Dermis blood vessel endothelial cell (primary cell): ENCODE measurements around the gene UNC45B. TPM values are rescaled to one million over a fixed set of nuclear protein-coding genes. Genes with fewer than 3 reads are reported as not detected.
"Not testable (repeated sequence)": the region's sequence is repeated elsewhere in the genome, so short reads cannot be mapped to it uniquely, and the experiment has no call there.

Experiments
- DNase-seq: peaks from one replicate; pipeline ENCODE4 v3.0.0; 2010
- total RNA-seq: library from RNA; depleted of rRNA; stranded (reverse); fragments of >200 nt; gene quantifications from 2 replicates; pipeline ENCODE4 v1.2.3, GENCODE V29; 2014

Gene UNC45B
- total RNA-seq, 1 donor from 2014 or later = not detected

- peak; percentile 89 for DNase-seq
Measured at GRCh38 chr17:35141681-35142466, 5.7 kb upstream of the UNC45B start, which contains the start of gene NLE1. Gene NLE1 (minus strand): TSS chr17:35142303. CDS start chr17:35142275, 28 bp downstream.

DNA sequence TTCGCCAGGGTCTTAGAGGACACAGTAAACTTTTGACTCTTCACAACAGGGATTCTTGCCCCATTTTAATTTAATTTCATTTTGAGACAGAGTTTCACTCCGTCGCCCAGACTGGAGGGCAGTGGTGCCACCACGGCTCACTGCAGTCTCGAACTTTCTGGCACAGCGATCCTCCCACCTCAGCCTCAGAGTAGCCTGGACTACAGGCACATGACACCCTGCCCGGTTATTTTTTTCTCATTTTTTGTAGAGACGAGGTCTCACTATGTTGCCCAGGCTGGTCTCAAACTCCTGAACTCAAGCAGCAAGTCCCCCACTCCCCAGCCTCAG, 5.2 kb upstream of the UNC45B start:
- DNase-seq = no peak

- DNase-seq = no peak
Measured at GRCh38 chr17:35144840-35145239, 2.8 kb upstream of the UNC45B start.

- no peak for DNase-seq
Measured at GRCh38 chr17:35146214-35146833, 1.3 kb upstream of the UNC45B start.

DNA sequence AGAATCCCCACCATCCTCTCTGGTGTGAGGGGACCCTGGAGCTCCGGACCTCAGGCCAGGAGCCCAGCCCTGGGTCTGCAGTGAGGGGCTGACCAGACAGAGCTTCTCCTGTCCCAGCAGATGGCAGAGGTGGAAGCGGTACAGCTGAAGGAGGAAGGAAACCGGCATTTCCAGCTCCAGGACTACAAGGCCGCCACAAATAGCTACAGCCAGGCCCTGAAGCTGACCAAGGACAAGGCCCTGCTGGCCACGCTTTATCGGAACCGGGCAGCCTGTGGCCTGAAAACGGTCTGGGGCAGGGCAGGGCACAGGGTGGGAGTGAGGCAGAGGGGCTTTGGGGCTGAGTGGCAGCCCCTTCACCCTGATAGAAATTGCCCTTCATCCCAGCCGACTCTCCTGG, 527 bp downstream of the UNC45B start:
- peak; percentile 20 for DNase-seq

DNA sequence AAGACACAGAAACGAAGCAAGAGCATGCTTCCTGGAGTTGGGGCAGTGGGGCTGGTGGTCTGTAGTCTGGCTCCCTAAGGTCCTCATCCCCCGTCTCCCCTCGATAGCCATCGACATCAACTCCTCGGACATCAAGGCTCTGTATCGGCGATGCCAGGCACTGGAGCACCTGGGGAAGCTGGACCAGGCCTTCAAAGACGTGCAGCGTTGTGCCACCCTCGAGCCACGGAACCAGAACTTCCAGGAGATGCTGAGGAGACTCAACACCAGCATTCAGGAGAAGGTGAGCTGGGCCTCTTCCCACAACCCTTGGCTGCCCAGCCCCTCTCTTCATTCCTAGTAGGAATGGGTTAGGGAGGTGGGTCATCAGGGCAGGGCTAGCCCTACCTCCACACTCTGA, 2.3 kb downstream of the UNC45B start:
- no peak for DNase-seq

DNA sequence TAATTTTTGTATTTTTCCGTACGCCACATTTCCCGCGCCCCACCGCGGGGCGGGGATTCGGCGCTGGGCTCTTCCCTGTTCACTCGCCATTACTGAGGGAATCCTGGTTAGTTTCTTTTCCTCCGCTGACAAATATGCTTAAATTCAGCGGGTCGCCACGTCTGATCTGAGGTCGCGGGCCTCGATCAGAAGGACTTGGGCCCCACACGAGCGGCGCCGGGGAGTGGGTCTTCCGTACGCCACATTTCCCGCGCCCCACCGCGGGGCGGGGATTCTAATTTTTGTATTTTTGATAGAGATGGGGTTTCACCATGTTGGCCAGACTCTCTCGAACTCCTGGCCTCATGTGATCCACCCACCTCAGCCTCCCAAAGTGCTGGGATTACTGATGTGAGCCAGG, 3.5 kb downstream of the UNC45B start:
- DNase-seq = not testable (repeated sequence)

- no peak for DNase-seq
Measured at GRCh38 chr17:35152421-35153140, 5.0 kb downstream of the UNC45B start.

DNA sequence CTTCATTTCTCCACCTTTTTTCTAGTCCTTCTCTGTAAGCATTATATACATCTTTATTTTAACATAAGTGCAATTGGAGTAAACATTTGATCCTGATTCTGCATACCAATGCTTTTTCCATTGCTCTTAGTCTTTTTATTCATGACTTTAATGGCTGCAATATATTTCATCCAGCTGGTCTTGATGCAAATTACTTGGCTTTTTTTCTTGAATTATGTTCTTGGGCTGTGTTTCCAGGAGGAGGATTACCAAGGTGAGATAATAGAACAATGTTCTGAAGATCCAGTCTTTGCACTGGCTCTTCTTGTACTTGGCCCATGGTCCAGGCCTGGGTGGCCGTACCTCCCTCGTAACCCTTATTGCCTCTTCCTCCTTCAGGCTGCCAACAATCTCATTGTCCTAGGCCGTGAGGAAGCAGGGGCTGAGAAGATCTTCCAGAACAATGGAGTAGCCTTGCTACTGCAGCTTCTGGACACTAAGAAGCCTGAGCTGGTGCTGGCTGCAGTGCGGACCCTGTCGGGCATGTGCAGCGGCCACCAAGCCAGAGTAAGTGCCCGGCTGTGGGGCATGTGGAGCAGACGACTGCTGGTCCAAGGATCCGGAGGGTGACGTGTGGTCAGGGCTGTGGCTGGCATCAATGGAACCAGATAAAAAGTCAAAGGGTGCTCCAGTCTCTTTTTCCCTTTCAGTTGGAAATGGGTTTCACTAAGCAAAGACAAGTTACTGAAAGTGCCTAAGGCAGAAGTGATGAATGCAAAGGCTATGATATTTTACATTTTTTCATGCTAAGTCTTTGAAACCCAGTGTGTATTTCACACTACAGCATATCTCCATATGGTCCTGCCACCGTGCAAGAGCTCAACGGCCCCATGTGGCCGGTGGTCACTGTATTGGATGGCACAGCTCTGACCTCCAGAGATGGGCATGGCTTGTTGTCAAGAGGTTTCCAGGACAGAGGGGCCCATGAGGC, 6.9 kb downstream of the UNC45B start:
- DNase-seq = no peak

DNA sequence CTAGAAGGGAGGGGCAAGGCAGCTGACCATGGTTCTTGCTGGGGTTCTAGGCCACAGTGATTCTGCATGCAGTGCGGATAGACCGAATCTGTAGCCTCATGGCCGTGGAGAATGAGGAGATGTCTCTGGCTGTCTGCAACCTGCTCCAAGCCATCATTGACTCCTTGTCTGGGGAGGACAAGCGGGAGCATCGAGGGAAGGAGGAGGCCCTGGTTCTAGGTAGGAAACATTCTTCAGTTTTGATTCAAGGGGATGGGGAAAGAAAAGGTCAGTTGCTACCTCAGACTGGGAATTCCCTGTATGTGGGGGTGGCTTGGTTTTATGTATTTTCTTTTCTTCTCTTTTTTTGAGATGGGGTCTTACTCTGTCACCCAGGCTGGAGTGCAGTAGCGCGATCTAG, 7.6 kb downstream of the UNC45B start:
- no peak for DNase-seq

DNA sequence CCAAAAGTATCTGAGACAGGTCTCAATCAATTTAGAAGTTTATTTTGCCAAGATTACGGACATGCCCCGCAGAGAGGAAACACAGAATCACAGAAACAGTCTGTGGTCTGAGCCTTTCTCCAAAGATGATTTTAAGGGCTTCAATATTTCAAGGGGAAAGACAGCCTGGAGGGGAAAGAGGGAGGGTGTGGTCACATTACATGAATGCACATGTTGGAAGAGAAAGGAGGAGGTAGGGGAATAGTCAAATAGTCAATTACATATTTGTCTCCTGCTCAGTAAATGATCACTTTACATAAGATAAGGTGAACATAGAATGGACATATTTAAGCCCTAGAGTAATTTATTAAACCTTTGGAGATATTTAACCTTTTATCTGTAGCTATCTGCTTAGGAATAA, 12.3 kb downstream of the UNC45B start:
- no peak for DNase-seq

DNA sequence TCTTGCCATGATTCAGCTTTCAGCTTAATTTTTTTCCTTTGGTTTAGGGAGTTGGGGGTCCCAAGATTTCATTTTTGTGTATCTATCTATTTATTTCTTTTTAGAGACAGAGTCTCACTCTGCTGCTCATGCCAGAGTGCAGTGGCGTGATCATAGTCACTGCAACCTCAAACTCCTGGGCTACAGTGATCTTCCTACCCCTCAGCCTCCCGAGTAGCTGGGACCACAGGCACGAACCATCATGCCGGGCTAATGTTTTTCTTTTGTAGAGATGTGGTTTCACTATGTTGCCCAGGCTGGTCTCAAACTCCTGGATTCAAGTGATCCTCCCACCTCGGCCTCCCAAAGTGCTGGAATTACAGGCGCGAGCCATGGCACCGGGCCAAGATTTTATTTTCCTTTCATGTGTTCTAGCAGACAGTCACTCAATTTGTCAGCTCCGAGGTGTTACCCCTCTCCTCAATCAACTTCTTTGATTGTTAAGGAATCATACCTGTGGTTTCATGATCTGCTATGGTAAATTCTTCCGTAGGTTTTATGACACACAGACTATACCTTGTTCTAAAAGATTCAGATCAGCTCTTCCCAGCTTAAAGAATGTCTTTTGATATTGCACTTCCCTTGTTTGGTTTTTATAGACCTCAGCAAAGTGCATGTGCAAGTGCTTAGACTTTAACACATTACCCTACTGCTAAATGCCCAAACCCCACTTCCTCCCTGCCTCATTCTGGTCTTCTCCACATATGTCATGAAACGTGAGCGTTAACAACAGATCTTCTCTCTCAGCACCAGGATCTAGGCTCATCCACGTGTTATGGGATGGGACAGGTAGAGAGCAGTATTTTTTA, 13.0 kb downstream of the UNC45B start:
- DNase-seq = no peak

DNA sequence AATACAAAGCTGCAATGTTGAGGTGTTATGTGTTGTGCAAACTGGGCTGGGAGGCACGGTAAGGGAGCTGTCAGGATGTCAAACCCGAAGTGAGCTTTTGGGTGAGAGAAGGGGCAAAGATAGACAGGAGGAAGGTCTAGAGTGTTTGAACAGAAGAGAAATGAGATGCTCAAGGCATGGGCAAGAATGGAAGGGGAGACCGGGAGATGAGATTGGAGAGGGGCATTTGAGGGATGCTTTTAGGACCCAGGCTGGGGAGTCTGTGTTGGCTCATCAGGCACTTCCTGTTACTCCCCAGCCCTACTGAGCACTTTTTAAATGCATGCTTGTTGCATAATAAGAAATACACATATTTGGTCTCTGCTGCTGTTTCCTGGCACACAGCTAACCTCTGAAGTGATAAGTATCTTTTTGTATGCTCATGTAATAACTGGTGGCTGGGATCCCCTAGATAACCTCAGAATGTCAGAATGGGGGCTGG, 13.7 kb downstream of the UNC45B start:
- DNase-seq = no peak

DNA sequence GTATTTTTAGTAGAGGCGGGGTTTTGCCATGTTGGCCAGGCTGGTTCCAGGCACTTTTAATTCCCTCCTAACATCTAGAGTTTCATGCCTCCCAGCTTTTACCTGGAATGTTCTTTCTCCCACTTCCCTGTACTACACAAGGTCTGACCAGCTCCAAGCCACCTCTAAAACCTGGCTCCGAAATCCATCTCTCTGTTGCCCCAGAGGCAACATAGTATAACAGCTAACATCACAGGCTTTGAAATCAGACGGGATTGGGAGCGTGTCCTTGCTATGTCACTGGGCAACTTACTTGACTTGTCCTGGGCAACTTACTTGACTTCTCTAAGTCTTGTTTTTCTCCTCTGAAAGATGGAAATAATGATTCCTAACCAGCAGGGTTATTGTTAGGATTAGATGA, 15.1 kb downstream of the UNC45B start:
- DNase-seq = no peak

DNA sequence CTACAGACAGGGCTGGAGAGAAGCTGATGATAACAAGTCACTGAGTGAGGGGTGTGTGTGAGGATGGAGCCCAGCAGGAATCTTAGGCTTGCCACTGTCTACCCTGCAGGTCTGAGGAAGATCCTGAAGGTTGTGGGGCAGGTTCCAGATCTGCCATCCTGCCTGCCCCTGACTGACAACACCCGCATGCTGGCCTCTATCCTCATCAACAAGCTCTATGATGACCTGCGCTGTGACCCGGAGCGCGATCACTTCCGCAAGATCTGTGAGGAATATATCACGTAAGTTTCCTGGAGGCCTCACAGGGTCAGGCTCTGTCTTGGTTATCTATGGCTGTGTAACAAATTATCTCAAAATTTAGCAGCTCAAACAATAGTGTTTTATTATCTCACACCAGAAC, 16.3 kb downstream of the UNC45B start:
- no peak for DNase-seq

DNA sequence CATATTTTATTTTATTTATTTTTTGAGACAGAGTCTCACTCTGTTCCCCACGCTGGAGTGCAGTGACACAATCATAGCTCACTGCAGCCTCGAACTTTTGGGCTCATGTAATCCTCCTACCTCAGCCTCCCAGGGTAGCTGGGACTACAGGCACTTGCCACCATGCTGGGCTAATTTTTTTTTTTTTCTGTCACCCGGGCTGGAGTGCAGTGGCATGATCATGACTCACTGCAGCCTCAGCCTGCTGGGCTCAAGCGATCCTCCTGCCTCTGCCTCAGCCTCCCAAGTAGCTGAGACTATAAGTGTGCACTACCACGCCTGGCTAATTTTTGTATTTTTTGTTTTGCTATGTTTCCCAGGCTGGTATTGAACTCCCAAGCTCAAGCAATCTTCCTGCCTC, 17.1 kb downstream of the UNC45B start:
- no peak for DNase-seq

- no peak for DNase-seq
Measured at GRCh38 chr17:35166526-35166925, 18.9 kb downstream of the UNC45B start.

GRCh38 chr17:35167046-35167445, 19.4 kb downstream of the UNC45B start:
- no peak for DNase-seq

- DNase-seq = peak; percentile 33
Measured at GRCh38 chr17:35167666-35168065, 20.0 kb downstream of the UNC45B start.

- no peak for DNase-seq
Measured at GRCh38 chr17:35169835-35170363, 22.3 kb downstream of the UNC45B start.
